NCI-H69 (cell line): ENCODE data around the gene GDPD5.

Experiments
- DNase-seq: peaks from one replicate; lab custom pipeline; 2025; lab: John Stamatoyannopoulos, UW

The GDPD5 gene

GRCh38 chr11:75534259-75535069, 8.7 kb upstream of the GDPD5 start:
- DNase-seq, result peak; percentile 40

GRCh38 chr11:75533896-75534258, 8.1 kb upstream of the GDPD5 start:
- DNase-seq, result no peak

GRCh38 chr11:75532200-75533048, 6.7 kb upstream of the GDPD5 start:
- DNase-seq, result peak; percentile 85

- DNase-seq, result no peak
Observed at GRCh38 chr11:75531325-75531724, 5.6 kb upstream of the GDPD5 start.

- no peak for DNase-seq
Observed at GRCh38 chr11:75530577-75530976, 4.8 kb upstream of the GDPD5 start.

- DNase-seq, result no peak
Observed at GRCh38 chr11:75527938-75528735, 2.4 kb upstream of the GDPD5 start.

- no peak for DNase-seq
Observed at GRCh38 chr11:75527130-75527529, 1.4 kb upstream of the GDPD5 start.

GRCh38 chr11:75526192-75526541, 426 bp upstream of the GDPD5 start:
- peak; percentile 57 for DNase-seq

- DNase-seq, result peak; percentile 56
Observed at GRCh38 chr11:75524665-75525432, 892 bp downstream of the GDPD5 start.

- no peak for DNase-seq
Observed at GRCh38 chr11:75523811-75524664, 1.7 kb downstream of the GDPD5 start.

- DNase-seq, result no peak
Observed at GRCh38 chr11:75523189-75523588, 2.6 kb downstream of the GDPD5 start.

- DNase-seq, result no peak
Observed at GRCh38 chr11:75522286-75523044, 3.3 kb downstream of the GDPD5 start.

- DNase-seq, result no peak
Observed at GRCh38 chr11:75520688-75521087, 5.1 kb downstream of the GDPD5 start.

GRCh38 chr11:75518771-75519653, 6.7 kb downstream of the GDPD5 start:
- DNase-seq, result no peak

GRCh38 chr11:75518204-75518549, 7.6 kb downstream of the GDPD5 start:
- DNase-seq, result no peak

GRCh38 chr11:75516886-75517285, 8.9 kb downstream of the GDPD5 start:
- no peak for DNase-seq

GRCh38 chr11:75516140-75516539, 9.6 kb downstream of the GDPD5 start:
- DNase-seq, result no peak

GRCh38 chr11:75514596-75514995, 11.1 kb downstream of the GDPD5 start:
- DNase-seq, result peak; percentile 38

- peak; percentile 34 for DNase-seq
Observed at GRCh38 chr11:75513250-75513649, 12.5 kb downstream of the GDPD5 start.
